GM18520 (cell line): Measurements from ENCODE around the gene PDE8B.
"Not testable (repeated sequence)": the region's sequence is repeated elsewhere in the genome, so short reads cannot be mapped to it uniquely, and the experiment has no call there.

Source experiments
- ATAC-seq: cut with Tn5 transposase; IDR thresholded peaks from one replicate; pipeline ENCODE4 v1.9.1; 2021; ENCODE audit not compliant: unreplicated experiment

Gene PDE8B

DNA sequence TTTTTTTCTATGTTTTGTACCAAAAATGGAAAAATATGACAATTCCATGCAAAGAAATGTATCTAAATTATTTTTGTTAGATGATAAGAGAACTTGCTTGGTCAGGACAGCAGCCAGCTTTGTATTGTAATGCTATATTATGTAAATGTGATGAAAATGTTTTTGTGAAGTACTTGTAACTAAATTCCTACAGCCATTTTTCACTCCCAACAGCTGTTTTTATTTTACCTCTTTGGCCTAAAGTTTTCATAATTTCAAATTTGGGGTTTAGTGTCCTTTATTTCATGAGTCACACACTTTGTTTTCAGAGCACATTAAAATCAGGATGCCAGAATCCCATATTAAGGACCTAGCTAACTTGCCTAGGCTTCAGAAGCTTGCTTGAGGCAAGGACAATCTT, 217.5 kb downstream of the PDE8B start:
- no peak for ATAC-seq

DNA sequence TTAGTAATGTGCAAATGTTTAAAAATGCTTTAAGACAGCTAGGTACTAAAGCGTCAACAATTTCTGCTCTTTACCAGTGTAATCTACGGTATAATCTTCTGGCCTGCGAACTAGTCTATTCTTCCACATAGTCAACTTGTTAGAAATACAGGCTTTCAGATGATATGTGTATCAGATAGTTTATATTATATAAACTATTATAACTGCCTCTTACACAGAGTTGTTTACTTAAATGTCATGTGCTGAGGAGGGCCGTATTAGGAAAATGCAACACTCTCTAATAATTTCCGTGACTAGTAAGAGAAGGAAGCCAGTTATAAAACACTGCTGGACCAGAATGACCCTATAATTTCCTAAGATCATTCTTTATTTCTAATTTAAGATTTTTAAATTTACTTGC, 218.0 kb downstream of the PDE8B start:
- ATAC-seq: no peak

DNA sequence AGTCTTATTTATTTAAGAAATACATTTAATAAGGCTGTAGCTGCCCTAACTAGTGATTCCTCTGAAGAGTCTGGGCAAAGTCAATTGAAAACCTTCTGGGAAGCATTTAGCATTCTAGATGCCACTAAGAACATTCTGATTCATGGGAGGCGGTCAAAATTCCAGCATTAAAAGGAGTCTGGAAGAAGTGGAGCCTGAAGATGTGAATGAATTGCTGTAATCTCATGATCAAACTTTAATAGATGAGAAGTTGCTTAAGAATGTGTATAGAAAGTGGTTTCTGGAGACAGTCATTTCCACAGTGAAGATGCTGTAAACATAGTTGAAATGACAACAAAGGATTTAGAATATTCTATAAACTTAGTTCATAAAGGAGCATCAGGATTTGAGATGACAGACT, 220.2 kb downstream of the PDE8B start:
- ATAC-seq: no peak

DNA sequence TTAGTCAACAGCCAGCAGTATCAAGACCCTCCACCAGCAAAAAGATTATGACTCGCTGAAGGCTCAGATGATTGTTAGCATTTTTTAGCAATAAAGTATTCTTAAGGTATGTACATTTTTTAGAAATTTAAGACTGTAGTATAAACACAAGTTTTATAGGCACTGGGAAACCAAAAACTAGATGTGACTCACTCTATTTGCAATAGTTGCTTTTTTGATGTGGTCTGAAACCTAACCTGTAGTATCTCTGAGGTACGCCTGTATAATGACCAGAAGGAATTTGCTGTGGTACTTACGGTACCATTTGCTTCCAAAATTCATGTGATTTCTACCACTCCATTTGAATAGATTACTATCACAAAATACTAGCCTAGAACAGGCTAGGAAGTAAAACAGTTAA, 220.8 kb downstream of the PDE8B start:
- no peak for ATAC-seq

DNA sequence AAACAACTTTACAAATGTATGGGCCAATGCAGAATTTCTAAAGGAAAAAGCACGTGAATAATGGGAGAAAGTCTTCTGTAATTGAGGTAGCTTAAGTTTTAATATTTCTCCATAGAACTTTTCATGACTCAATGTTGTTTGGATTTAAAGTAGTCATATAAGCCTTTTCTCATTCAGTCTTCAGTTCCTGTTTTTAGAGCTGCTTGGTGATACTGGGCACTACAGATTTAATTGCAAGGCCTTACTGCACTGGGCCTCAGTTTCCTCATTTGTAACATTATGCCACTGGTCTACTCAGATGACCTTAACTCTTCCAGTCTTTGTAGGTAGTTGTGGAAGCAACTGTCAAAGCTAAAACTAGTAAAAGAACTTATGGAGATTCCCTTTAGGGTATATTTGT, 221.2 kb downstream of the PDE8B start:
- ATAC-seq: no peak

DNA sequence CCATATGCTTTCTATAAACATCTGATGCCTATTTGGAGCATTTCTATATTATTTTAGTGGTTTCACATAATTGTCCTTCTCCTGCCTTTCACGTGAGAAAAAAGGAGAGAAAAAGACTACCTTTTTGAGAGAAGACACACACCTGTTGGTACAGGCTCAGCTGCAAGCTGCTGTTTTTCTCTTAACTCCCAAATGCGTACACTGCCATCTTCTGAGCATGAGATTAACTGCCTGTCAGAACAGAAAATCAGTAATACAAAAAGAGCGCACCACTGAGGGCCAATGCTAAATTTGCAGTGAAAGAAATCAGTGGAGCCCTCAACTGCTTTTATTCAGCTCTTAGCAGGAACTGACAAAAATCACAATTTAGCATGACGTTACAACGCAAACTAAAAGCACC, 226.7 kb downstream of the PDE8B start:
- ATAC-seq: no peak

DNA sequence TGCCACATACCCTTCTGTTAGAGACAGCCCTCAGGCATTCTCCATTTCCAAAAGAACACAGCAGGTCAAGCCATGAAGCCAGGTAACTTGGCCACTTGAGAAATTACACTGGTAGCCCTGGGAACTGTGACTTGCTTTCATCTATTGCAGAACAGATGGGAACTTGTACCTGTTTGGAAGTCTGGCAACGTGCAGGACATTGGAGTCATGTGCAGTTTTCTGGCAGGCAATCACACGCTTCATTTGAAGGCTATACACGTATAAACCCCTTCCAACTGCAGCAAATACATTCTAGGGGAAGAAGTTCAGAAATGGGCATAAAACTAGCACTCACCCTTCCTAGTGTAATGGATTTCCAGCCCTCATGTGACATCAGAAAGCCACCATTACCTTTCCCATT, 227.6 kb downstream of the PDE8B start:
- no peak for ATAC-seq

DNA sequence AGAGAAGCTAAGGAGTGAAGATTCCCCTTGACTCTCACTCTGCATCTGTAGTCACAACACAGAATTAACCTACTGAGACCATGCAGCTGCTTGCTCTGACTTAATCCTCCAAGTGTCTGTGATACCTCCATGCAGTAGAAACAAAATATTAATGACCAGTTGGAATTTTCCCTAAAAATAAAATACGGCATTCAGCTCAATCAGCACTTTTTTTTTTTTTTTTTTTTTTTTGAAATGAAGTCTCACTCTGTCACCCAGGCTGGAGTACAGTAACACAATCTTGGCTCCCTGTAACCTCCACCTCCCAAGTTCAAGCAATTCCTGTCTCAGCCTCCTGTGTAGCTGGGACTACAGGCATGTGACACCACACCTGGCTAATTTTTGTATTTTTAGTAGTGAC, 233.2 kb downstream of the PDE8B start:
- ATAC-seq: no peak

DNA sequence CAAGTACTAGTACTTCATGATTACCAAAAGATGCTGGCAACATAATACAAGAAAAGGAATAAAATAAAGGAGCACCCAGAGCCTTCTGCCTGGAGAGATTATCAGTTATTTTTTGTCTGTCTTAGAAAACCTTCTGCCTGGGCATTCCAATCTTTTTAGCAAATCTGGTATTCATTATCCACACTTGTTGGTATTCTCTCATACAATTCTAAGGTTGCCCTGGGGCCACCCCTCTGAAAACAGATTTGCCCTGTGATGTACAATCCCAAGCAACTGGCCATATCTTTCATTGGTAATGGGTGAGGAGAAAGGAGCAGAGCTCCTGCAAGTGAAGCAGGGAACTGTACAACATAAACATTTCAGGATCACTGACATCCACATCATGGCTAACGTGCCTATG, 233.9 kb downstream of the PDE8B start:
- no peak for ATAC-seq

DNA sequence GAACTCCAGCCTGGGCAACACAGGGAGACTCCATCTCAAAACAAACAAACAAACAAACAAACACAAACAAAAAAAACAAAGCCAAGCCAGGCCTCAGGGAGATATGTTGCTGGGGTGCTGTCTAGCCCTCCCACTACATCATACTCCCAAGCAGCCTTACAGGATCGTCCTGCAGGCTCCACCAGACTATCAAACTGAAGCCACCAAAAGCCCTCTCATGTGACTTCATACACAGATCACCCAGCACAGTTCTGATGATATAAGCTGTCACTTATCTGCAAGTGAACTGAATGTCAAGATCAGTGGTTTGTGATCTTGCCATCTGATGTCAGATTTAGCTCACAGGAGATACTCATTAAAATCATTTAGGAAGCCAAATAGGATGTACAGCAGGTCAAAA, 238.4 kb downstream of the PDE8B start:
- ATAC-seq: no peak

DNA sequence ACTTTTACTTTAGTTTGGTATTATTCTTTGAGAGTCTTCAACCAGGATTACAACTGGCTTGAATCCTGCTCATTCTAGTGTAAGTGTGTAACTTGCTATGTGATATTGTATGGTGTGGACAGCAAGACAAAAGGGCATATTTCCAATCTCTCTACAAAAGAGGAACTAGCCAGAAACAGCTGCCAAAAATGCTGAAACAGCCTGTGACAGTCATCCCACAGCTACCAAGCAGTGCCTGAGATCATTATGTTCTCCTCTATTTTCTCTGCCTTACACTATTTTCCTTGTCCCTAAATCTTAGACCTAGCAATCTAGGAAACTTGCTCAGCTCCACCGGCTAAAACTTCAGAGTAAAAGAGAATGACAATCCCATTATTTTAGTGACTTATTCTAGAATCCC, 238.8 kb downstream of the PDE8B start:
- ATAC-seq: no peak

DNA sequence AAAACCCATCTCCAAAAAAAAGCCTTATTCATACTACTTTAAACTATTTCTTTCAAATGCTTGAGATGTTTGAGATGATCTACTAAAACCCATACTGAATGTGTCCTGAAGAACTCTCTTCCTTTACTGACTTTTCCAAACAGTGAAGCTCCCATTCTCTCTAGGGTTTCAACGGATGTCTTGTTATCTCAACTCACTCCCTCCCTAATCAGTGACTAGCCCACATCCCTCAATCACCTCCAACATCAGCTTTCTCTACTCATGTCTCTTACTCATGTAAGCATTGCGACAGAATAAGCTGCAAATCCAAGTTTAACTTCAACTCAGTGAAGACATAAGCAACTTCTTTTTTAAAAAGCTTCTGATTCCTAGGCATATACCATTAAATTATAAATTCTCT, 239.5 kb downstream of the PDE8B start:
- no peak for ATAC-seq

DNA sequence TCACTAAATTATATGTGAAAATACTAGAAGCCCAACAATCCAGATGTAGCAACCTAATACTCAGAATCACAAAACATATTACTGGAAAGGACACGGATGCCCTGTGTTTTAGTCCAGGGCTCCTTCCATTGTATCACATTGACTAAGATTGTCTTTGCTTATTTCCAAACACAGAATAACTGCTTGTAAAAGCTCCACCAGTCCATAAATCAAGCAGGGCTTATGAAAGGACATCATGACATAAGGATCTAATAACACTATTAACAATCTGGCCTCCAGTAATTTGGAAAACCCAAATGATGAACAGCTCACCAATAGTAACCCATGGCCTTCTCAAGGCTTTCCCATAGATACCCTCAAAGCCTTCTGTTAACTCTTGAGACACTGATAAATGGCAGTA, 241.9 kb downstream of the PDE8B start:
- no peak for ATAC-seq

DNA sequence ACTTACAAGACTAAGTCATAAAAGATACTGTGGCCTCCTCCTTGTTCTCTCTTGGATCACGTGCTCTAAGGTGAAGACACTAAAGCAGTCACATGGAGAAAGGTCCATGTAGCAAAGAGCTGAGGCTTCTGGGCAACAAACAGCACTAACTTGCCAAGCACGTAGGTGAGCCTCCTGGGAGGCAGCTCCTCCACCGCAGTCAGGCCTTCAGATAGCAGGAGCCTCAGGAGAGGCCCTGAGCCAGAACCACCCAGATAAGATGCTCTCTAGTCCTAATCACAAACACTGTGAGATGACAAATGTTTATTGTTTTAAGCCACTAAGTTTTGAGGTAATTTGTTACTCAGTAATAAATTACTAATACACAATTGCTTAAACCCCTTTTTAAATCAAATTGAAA, 243.6 kb downstream of the PDE8B start:
- no peak for ATAC-seq

DNA sequence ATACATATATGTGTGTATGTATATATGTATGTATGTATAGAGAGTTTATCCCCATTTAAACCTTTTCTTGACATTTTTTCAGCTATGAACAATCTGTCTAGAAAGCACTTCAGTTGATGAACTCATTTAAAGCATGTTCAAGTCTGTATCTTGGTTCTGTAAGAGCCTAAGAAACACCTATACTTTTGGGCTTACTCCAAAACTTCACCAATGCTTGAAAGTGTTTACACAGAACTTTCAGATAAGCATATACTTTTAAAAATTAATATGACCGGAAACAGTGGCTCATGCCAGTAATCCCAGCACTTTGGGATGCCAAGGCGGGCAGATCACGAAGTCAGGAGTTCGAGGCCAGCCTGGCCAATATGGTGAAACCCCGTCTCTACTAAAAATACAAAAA, 250.8 kb downstream of the PDE8B start:
- no peak for ATAC-seq

DNA sequence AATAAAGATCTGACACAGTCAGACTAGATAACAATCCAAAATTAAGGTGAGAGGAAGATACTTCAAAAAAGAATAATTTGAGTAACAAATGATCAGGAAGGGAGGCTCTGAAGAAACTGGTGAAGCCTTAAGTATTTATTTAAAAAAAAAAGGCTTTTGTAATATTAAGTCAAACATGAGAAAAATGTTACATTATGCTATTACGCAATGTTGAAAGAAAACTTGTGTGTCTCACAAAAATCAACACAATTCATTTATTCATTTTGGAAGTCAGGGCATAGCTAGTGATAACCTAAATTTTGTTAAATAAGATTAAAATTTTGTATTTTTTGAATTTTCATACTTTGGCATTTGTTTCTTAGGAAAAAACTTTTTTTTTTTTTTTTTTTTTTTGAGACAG, 253.4 kb downstream of the PDE8B start:
- ATAC-seq: no peak

DNA sequence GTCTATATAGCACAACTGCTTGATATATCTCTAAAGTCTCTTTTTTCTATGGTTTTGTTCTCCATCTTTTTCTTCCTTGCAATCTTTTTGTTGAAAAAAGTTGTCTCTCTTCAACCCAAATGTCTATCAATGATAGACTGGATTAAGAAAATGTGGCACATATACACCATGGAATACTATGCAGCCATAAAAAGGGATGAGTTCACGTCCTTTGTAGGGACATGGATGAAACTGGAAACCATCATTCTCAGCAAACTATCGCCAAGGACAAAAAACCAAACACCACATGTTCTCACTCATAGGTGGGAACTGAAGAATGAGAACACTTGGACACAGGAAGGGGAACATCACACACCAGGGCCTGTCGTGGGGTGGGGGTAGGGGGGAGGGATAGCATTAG, 258.4 kb downstream of the PDE8B start:
- not testable (repeated sequence) for ATAC-seq

DNA sequence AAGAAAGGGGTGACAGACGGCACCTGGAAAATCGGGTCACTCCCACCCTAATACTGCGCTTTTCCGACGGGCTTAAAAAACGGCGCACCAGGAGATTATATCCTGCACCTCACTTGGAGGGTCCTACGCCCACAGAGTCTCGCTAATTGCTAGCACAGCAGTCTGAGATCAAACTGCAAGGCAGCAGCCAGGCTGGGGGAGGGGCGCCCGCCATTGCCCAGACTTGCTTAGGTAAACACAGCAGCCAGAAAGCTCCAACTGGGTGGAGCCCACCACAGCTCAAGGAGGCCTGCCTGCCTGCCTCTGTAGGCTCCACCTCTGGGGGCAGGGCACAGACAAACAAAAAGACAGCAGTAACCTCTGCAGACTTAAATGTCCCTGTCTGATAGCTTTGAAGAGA, 264.6 kb downstream of the PDE8B start:
- not testable (repeated sequence) for ATAC-seq
